ENCODE measurements around the gene AGAP1.

Gene AGAP1

GRCh38 chr2:235970204-235971040 is 476.6 kb downstream of the AGAP1 start:
- DNase-seq (ENCODE audit: extremely low spot score) = no peak
- CTCF ChIA-PET = no interaction called here
- POLR2A ChIA-PET = no interaction called here

GRCh38 chr2:235976516-235976915 is 482.7 kb downstream of the AGAP1 start:
- TF ChIP-seq CTCF (IDR thresholded peaks at IDR 0.05; ENCODE audit: control extremely low read depth, extremely low read depth, low read depth, missing control alignments) = no peak
- no peak for DNase-seq (ENCODE audit: extremely low spot score)
- POLR2A ChIA-PET = no interaction called here
- CTCF ChIA-PET = no interaction called here

More at GRCh38 chr2:235970204-235971040, 476.6 kb downstream of the AGAP1 start:
- no peak for TF ChIP-seq CTCF (IDR thresholded peaks at IDR 0.05; ENCODE audit: control extremely low read depth, extremely low read depth, low read depth, missing control alignments)

GRCh38 chr2:235976956-235977355 is 483.1 kb downstream of the AGAP1 start:
- CTCF ChIA-PET = interaction anchor here (1.1 kb wide), 1 partner anchor 12 kb away, joined by 3 read pairs; no protein-coding TSS in a partner anchor
- DNase-seq (ENCODE audit: extremely low spot score) = no peak
- POLR2A ChIA-PET = no interaction called here
- no peak for TF ChIP-seq CTCF (IDR thresholded peaks at IDR 0.05; ENCODE audit: control extremely low read depth, extremely low read depth, low read depth, missing control alignments)

GRCh38 chr2:235977445-235977844 is 483.6 kb downstream of the AGAP1 start:
- DNase-seq (ENCODE audit: extremely low spot score) = no peak
- ChIA-PET POLR2A (no interaction called here), CTCF (interaction anchor here (1.1 kb wide), 1 partner anchor 12 kb away, joined by 3 read pairs; no protein-coding TSS in a partner anchor)
- no peak for TF ChIP-seq CTCF (IDR thresholded peaks at IDR 0.05; ENCODE audit: control extremely low read depth, extremely low read depth, low read depth, missing control alignments)

GRCh38 chr2:235978022-235978421 is 484.2 kb downstream of the AGAP1 start:
- TF ChIP-seq CTCF (IDR thresholded peaks at IDR 0.05; ENCODE audit: control extremely low read depth, extremely low read depth, low read depth, missing control alignments) = no peak
- ChIA-PET CTCF (interaction anchor here (1.1 kb wide), 1 partner anchor 13 kb away, joined by 3 read pairs; no protein-coding TSS in a partner anchor), POLR2A (no interaction called here)
- DNase-seq (ENCODE audit: extremely low spot score) = no peak

- POLR2A ChIA-PET = no interaction called here
- CTCF ChIA-PET = no interaction called here
- no peak for DNase-seq (ENCODE audit: extremely low spot score)
- TF ChIP-seq CTCF (IDR thresholded peaks at IDR 0.05; ENCODE audit: control extremely low read depth, extremely low read depth, low read depth, missing control alignments) = no peak
Measured at GRCh38 chr2:235979037-235979436, 485.2 kb downstream of the AGAP1 start.

Data from GM10248 (cell line).